Left cardiac atrium (tissue), 4 donors: ENCODE measurements around the gene MISP3. TPM values are rescaled to one million over a fixed set of nuclear protein-coding genes. Genes with fewer than 3 reads are reported as not detected.

Experiments
- ATAC-seq, 2 donors: fragments of 200-7000 bp; cut with Tn5 transposase; one replicate each; pipeline ENCODE4 v1.9.1; 2020; ENCODE audit warnings: mild to moderate bottlenecking in 2 of 2, moderate library complexity in 2 of 2
- DNase-seq: peaks from one replicate; pipeline ENCODE4 v3.0.0-alpha.2; 2020
- intact Hi-C, 2 donors: fragments of 100-400 bp; cut with DNase I; formaldehyde crosslinking; loops; one replicate each; pipeline versions ENCODE4 v1.14.1 to v1.15.1; 2022 to 2023
- total RNA-seq, 2 donors: library from RNA; stranded (reverse); fragmentation: NEBNext Ultra II Directional; extraction: Animal tissue kit (Norgen Biotek cat#: 25700); gene quantifications; one replicate each; pipeline ENCODE4 v1.2.1, GENCODE V29; 2021
- donor health status: DM: no; HTN: yes; CAD: no.
- donor health status: DM: no; HTN: yes; CAD: no; lungs with severe emphysema.
- donor health status: DM: yes; HTN: yes; CAD: no.
- donor health status: Dilated cardiomyopathy.

Gene MISP3
- total RNA-seq, 2 donors from 2014 or later, result 4.6 to 5.7 TPM

DNA sequence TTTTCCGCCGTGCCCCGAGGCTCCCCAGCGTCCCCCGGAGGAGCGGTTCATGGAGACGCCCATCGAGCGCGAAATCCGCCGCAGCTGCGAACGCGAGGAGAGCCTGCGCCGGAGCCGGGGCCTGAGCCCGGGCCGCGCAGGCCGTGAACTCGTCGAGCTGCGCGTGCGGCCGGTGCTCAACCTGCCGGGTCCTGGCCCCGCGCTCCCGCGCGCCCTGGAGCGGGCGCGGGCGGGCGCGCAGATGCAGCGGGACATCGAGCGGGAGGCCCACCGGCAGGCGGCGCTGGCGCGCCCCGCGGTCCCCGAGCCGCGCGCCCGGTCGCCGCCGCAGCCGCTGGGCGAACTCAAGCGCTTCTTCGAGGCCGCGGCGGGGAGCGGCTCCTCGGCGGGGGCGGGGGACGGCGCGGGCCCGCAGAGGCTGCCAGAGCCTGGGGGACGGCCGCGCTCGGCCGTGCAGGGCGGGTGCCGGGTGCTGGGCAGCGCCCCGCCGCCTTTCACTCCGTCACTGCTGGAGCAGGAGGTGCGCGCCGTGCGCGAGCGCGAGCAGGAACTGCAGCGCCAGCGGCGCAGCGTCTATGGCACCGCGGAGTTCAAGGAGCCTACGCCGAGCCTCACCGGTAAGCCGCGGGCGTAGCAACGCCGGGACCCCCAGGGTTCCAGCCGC is 807 bp downstream of the MISP3 start:
- intact Hi-C loops, result loop anchor here in 1 of 2 donors (5.0 kb wide), 1 partner anchor 191 kb away; no protein-coding TSS in a partner anchor
- DNase-seq, result peak; percentile 82
- peak; percentile 34 to 55 for ATAC-seq

DNA sequence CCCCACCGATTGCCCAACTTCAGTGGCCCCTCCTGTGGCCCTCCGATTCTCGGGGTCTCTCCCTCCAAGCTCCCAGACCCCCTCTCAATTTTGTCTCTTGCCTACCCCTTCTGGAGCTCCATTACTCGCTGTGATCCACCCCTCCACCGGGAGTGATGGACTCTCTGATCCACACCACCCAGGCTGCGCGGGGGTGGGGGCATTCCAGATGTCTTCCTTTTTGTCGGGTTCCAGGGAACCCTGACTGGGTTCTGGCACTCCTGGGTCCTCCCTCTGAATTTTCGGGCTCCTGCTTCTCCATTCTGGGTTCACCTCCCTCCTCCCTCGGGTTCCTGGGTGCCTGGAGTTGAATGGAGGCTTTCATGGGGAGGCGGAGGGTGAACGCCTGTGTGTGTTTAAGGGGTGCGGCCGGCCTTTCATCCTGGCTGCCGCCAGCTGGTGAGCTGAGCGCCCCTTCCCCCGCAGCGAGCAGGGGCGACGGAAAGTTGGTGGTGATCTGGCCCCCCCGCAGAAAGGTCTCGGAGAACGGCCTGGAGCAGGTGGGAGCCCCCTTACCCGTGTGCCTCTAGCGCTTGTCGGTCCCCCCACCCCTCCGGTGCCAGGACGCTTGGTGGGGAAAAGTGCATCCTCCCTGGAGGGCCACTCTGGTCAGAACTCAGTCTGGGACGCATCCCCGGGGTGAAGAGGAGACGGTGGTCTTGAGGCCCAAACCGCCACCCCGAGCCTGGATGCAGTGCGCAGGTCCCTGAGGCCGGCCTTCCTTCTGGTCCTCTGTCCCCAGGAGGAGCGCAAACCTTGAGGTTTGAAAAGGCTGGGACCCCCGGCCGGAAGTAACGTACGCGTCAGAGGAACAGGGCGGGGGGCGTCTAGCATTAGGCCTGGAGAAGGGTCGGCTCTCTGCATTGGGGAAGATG is 1.6 kb downstream of the MISP3 start:
- ATAC-seq (peak; percentile 2 to 8), DNase-seq (peak; percentile 50)
- intact Hi-C loops, result loop anchor here (2.0 to 5.0 kb wide), 2 partner anchors 192 to 193 kb away; no protein-coding TSS in a partner anchor

- no peak for ATAC-seq
- DNase-seq, result no peak
- intact Hi-C loops, result loop anchor here in 1 of 2 donors (5.0 kb wide), 1 partner anchor 59 kb away; the partner anchor contains the start of gene ASF1B
Observed at GRCh38 chr19:14078411-14078810, 5.8 kb downstream of the MISP3 start.

DNA sequence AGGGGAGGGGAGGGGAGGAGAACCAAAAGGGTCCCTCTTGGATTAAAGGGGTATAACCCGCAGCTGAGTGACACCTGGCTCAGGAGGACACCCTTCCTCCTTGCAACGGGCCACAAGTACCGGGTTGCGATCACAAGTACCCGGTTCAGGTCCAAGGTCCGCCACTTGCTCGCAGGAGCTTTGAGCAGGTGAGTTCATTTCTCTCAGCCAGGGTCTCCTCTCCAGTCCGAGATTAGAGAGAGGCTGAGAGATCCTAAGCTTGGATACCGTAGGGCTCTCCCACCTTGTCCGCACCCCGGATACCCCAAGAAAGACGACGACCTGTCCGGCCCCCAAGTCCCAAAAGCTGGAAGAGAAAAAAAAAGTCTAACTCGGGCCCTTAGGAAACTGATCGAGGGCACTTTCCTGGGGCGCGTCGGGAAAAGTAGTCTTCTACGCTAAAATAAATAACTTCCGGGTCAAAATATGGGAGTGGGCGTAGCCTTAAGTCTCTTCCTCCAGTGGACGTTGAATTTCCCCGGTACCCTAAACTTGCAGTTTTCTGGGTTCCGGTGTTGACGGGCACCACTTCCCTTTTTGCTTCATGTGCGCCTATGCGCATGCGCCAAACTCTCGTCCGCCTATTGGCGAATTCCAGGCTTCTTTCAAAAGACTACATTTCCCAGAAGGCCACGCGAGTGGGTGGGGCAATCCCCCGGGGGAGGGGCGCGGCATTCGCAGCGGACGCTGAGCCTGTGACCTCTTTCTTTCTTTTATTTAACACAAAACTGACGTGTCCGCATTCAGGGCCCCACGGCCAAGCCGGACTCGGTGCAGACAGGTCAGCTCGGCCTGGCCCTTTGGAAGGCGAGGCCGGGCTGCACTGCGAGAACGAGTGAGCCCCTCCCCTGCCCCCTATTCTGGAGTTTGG is 8.6 kb downstream of the MISP3 start:
- peak; percentile 99 for DNase-seq
- intact Hi-C loops, result loop anchor here in 1 of 2 donors (5.0 kb wide), 1 partner anchor 36 kb away; the partner anchor contains the start of gene PRKACA
- ATAC-seq, result peak; percentile 95 to 96

DNA sequence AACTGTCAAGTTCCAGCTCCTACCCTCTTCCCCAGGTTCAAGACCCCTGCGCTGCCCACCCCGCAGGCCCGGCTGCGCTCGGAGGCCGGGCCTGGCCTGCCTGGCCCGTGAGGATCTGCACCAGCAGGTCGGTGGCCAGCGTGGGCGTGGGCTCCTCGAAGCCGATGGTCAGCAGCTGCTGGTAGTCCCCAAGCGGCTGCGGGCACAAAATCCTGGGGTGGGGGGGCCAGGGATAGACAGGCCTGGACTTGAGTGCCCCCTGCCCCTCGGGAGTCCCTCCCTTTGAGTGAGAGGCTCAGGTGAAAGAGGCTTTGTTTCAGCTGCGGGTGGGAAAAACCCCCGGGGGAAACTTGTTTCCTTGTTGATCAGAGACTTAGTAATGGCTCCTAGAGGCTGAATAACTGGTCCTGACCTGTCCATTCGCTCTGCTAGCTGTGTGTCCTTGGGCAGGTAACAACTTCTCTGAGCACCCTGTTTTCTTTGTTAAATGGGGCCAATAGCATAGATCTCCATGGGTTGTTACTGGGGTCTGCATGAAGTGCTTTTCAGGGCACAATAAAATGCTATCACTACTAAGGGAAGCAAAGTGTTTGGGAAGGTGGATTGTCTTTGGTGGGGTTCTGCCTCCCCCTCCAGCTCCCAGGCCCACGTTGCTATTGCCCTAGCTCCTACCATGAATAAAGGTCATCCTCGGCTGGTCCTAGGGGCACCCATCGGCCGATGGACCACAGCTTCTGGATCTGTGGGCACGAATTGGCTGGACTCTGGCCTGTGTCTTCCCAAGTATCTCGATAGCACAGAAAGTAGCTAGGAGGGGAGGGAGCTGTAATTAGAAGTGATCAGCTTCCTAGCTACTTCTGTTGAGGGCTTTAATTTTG is 9.4 kb downstream of the MISP3 start:
- ATAC-seq (peak; percentile 39 to 52), DNase-seq (peak; percentile 66)
- intact Hi-C loops, result loop anchor here in 1 of 2 donors (5.0 kb wide), 1 partner anchor 35 kb away; the partner anchor contains the start of gene PRKACA

GRCh38 chr19:14082675-14082960 is 10.0 kb downstream of the MISP3 start:
- ATAC-seq (no peak), DNase-seq (no peak)
- intact Hi-C loops, result loop anchor here in 1 of 2 donors (5.0 kb wide), 1 partner anchor 35 kb away; the partner anchor contains the start of gene PRKACA

DNA sequence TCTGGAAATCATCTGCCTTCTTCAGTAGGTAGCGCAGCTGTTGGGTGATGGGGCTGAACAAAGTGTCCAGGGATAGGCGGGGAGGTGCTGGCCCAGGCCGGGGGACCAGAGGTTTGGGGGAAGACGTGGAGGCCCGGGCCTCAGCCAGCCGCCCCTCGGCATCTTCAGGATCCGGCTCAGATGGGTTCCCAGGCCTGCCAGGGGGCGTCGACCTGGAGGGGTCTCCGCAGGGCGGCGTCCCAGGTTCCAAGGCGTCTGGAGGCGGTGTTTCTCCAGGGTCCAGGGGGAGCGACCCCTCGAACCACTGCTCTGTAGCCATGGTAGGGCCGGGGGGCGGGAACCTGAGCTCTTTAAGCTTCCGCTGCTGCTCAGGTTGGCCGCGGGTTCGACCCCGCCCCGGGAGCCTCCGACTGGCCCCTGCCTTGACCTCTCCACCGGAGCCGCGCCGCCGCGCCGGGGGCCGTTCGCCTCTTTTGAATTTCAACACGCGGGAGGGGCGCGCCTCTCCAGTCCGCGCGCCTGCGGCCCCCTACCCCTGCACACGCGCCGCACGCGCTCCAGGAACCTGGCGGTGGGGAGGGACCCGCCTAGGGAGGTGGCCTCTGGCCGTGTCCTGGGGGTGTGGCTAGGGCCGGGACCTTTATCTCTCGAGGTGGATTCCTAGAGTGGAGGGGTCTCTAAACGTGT is 12.9 kb downstream of the MISP3 start, which contains the start of gene C19orf67:
TSS of gene C19orf67 (minus strand) at position 475 of the 687 bp plus-strand sequence. CDS start at position 319, 156 bp downstream.
- no peak for DNase-seq
- intact Hi-C loops, result no loop called here

GRCh38 chr19:14086098-14086497 is 13.5 kb downstream of the MISP3 start:
- DNase-seq (no peak), ATAC-seq (no peak)
- intact Hi-C loops, result no loop called here

More for the DNA sequence above, 12.9 kb downstream of the MISP3 start, which contains the start of gene C19orf67:
- no peak for ATAC-seq

DNA sequence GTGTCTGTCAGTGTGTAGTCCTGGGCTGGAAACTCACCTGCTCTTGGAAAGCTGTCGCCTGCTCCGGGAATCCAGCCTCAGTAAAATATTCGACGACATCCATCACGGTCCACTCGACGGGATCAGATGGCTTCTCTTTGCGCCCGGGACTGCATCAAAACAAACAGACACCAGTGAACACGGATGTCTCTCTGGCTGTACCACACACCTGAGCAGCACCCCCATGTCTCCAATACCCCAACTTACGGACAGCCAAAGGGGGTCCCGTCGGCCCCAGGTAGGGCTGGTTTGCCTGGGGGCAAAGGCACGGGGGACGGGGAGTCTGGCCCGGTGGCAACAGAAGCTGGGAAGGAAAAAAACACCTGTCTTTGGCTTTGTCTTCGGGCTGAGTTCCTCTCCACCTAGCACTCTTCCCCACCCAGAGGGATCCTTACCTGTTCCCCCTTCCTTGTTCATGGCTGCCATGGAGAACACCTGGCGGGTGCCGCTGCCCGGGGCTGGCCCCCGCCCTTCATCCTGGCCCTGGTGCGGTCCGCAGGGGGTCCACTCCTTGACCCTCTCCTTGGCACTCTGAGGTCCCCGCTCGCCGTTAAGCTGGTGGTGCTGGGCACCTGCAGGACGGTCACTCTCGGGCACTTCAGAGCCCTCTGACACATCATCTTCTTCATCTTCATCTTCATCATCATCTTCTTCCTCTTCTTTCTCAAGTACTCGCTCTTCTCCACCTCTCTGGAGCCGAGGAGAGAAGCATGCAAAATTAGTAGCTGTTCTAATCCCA is 16.2 kb downstream of the MISP3 start:
- ATAC-seq (no peak), DNase-seq (no peak)
- intact Hi-C loops, result no loop called here

GRCh38 chr19:14089412-14089661 is 16.8 kb downstream of the MISP3 start:
- intact Hi-C loops, result no loop called here
- ATAC-seq (no peak), DNase-seq (no peak)

- DNase-seq, result peak; percentile 69
Observed at GRCh38 chr19:14089662-14090508, 17.3 kb downstream of the MISP3 start.

DNA sequence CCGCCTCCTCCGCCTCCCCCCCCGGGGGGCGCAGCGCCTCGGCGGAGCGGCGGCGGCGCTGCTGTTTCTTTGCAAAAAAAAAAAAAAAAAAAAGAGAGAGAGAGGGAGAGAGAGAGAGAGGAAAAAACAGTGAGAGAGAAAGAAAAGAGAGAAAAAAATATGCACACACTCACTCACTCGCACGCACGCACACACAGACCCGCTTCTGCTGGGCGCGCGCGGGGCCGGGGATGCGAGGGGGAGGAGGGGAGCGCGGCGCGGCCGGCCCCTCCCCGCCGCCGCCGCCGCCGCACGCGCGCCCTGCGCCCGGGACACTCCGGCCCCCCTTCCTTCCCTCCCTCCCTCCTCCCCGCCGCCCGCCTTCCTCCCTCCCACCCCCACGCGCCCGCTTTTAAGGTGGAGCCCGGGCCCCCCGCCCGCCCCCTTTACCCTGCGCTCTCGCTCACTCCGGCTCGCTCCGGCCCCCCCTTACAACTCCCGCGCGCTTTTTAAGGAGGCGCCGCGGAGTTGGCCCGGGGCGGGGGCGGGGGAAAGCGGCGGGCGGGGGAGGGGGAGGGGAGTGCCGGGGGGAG is 18.0 kb downstream of the MISP3 start, which contains the start of gene SAMD1:
TSS of gene SAMD1 (minus strand) at position 243 of the 572 bp plus-strand sequence.
- DNase-seq (peak; percentile 95), ATAC-seq (peak; percentile 71 to 85)
- intact Hi-C loops, result no loop called here

More at GRCh38 chr19:14089662-14090508, 17.3 kb downstream of the MISP3 start:
- peak; percentile 3 to 7 for ATAC-seq
- intact Hi-C loops, result no loop called here

GRCh38 chr19:14091081-14091812 is 18.7 kb downstream of the MISP3 start:
- intact Hi-C loops, result no loop called here
- ATAC-seq (peak; percentile 87 to 88), DNase-seq (no peak)

DNA sequence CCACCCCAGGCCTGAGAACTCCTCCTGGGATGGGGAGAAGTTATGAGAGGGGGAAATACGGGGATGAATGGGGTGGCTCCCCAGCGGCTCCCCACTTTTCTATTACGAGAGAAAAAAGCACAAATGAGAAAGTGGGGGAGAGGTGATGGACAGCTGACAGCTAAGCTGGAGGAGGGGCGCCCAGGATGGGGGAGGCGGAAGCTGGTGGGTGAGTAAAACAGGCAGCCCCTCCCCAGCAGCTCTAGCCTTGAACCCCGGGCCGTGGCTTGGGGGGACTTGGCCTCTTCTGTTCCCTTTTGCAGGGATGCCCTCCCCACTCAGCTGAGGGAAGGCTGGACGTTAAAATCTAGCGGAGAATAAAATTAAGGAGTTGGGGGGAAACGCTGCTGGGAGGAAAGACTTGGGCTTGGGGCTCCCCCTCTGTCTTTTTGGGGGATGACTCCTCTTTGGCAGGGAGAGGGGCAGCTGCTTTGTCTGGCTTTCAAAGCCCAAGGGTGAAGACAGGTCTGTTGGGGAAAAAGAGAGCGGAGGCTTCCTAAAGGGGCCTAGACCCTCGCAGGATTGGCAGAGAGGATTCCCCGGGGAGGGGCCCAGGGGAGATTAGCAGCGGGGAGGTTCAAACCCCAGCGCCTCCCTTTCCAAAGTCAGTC is 19.4 kb downstream of the MISP3 start:
- intact Hi-C loops, result loop anchor here in 1 of 2 donors (2.0 kb wide), 1 partner anchor 15 kb away; no protein-coding TSS in a partner anchor
- DNase-seq (no peak), ATAC-seq (peak; percentile 0 to 3)
